Measurements from ENCODE around the gene CLCNKB. TPM values are rescaled to one million over a fixed set of nuclear protein-coding genes. Genes with fewer than 3 reads are reported as not detected.

CLCNKB gene
- total RNA-seq = 1 to 10 TPM in 2 of 4 donors, under 1 TPM in 1, not detected in 1; 0.41 to 1.9 (median 1.2) TPM

DNA sequence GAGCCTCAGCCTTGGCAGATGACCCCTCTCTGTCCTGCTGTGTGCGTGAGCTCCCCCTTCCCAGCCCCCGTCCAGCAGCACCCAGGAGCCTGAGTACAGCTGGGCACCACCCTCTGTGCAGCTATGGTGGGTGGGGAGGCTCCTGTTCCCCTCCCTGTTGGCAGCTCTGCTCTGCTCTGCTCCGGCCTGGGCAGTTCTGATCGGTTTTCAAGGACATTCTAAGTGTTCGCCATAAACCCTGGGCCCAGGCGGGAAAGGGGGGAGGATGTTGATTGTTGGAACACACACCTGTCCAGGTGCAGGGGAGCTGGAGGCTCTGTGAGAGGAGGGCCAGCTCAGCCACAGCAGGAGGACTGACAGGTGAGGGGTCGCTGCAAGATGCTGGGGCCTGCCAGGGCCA lies at the start of gene CLCNKB:
Gene CLCNKB (plus strand): TSS at position 262 of the 400 bp plus-strand sequence. CDS start 711 bp downstream, outside the sequence.
- Histone ChIP-seq H3K4me3 (no peak within 1 kb of the TSS), H3K36me3 (no peaks in the 10 kb centered on the region), H3K27ac (no peak within 1 kb of the TSS), H3K4me1 (no peaks in the 10 kb centered on the region), H3K9me3 (no peaks in the 10 kb centered on the region), H3K27me3 (no peaks in the 10 kb centered on the region)
- DNase-seq = no peak
- TF ChIP-seq, protein P1, sequence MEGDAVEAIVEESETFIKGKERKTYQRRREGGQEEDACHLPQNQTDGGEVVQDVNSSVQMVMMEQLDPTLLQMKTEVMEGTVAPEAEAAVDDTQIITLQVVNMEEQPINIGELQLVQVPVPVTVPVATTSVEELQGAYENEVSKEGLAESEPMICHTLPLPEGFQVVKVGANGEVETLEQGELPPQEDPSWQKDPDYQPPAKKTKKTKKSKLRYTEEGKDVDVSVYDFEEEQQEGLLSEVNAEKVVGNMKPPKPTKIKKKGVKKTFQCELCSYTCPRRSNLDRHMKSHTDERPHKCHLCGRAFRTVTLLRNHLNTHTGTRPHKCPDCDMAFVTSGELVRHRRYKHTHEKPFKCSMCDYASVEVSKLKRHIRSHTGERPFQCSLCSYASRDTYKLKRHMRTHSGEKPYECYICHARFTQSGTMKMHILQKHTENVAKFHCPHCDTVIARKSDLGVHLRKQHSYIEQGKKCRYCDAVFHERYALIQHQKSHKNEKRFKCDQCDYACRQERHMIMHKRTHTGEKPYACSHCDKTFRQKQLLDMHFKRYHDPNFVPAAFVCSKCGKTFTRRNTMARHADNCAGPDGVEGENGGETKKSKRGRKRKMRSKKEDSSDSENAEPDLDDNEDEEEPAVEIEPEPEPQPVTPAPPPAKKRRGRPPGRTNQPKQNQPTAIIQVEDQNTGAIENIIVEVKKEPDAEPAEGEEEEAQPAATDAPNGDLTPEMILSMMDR (IDR thresholded peaks at IDR 0.05) = no peak
- TF ChIP-seq POLR2A (IDR thresholded peaks at IDR 0.05) = no peak
- intact Hi-C loops (cut with DNase I; ENCODE audit: low total_unique reads) = no loop called here

DNA sequence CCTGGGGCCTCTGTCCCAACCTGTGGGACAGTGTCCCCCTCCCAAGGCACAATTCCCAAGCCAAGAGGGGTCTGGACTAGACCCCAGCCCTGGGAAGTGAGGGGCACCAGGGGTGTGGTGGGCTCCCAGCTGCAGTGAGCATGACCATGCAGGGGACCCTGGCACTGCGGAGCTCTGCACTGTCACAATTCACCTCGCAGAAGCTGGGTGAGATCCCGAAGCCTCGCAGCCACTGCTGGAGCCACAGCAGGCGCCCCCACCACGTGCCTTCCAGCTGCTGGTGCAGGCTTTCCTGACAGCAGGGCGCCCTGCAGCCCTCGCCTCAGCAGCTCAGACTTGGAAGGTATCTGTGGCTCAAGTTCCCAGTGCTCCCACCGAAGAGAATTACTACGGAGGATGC lies 49.5 kb upstream of the CLCNKB start:
- Histone ChIP-seq H3K4me3 (no peak overlapping the region), H3K9me3 (no peaks in the 10 kb centered on the region), H3K27me3 (no peaks in the 10 kb centered on the region), H3K27ac (no peak overlapping the region), H3K4me1 (no peaks in the 10 kb centered on the region), H3K36me3 (no peaks in the 10 kb centered on the region)
- TF ChIP-seq POLR2A (IDR thresholded peaks at IDR 0.05) = no peak
- TF ChIP-seq, protein P1 (IDR thresholded peaks at IDR 0.05) = no peak
- no peak for DNase-seq
- intact Hi-C loops (cut with DNase I; ENCODE audit: low total_unique reads) = no loop called here

DNA sequence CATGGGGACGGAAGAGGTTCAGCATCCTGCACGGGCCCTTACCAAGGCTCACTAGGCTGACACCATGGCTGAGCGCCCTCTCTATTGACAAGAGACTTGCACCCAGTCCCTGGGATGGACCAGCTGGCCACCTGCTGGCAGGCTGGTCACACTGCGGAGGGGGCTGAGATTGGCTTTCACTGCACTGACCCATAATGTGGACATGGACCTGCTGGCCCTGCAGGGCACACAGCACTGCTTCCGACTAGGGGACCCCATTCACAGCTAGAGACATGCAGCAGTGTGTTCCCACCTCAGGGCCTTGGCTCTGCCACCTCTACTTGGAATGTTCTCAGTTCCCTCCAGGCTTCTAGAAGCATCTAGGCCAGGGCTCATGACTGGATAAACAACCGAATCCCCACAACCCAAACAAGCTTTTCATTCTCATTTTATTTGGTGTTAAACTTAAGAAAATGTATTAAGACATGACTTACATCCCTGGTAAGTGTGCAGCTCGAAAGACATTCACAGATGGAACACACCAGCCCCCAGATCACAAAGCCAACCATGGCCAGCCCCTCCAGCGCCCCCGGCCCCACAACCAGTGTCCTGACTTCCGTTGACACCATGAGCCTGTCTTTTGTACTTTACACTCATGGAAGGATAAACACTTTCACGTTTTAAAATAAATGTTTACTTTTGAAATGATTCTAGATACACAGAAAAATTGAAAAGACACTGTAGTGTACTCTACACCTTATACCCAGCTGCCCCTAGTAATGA lies 48.8 kb upstream of the CLCNKB start:
- intact Hi-C loops (cut with DNase I; ENCODE audit: low total_unique reads) = no loop called here
- no peak overlapping the region for H3K4me3 ChIP-seq
- H3K27me3 ChIP-seq = no peaks in the 10 kb centered on the region
- TF ChIP-seq, protein P1 (IDR thresholded peaks at IDR 0.05) = peak; percentile 69 to 94 (median 82)
- peak in 1 of 2 donors; percentile 11 for TF ChIP-seq POLR2A (IDR thresholded peaks at IDR 0.05)
- H3K27ac ChIP-seq = no peak overlapping the region
- no peaks in the 10 kb centered on the region for H3K4me1 ChIP-seq
- H3K36me3 ChIP-seq = no peaks in the 10 kb centered on the region
- H3K9me3 ChIP-seq = no peaks in the 10 kb centered on the region
- peak; percentile 54 to 70 for DNase-seq

DNA sequence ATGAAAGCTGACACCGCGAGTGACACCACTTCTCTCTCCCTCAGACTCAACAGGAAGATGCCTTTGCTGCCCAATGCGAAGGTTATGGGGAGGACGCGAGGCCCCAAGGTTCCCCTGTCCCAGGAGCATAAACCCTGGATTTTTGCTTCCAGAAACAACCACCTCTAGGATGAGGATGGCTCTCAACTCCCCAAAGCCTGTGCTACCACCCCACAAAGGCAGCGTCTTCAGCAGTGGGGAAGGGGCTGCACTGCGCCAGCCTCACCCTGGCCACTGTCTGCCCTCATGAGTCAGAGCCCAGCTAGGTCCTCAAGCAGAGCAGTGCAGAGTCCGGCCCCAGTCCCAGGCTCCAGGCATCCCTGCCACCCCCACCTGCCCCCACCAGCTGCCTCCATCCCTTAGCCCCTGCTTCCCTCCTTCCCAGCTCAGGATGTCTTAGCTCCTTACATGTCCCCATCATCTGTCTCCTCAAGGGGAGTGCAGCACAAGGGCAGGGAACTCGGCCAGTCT lies 46.5 kb upstream of the CLCNKB start:
- no peak for DNase-seq
- TF ChIP-seq POLR2A (IDR thresholded peaks at IDR 0.05) = no peak
- TF ChIP-seq, protein P1 (IDR thresholded peaks at IDR 0.05) = no peak
- Histone ChIP-seq H3K4me1 (no peaks in the 10 kb centered on the region), H3K27me3 (no peaks in the 10 kb centered on the region), H3K27ac (no peak overlapping the region), H3K36me3 (no peaks in the 10 kb centered on the region), H3K9me3 (no peaks in the 10 kb centered on the region), H3K4me3 (no peak overlapping the region)
- intact Hi-C loops (cut with DNase I; ENCODE audit: low total_unique reads) = no loop called here

DNA sequence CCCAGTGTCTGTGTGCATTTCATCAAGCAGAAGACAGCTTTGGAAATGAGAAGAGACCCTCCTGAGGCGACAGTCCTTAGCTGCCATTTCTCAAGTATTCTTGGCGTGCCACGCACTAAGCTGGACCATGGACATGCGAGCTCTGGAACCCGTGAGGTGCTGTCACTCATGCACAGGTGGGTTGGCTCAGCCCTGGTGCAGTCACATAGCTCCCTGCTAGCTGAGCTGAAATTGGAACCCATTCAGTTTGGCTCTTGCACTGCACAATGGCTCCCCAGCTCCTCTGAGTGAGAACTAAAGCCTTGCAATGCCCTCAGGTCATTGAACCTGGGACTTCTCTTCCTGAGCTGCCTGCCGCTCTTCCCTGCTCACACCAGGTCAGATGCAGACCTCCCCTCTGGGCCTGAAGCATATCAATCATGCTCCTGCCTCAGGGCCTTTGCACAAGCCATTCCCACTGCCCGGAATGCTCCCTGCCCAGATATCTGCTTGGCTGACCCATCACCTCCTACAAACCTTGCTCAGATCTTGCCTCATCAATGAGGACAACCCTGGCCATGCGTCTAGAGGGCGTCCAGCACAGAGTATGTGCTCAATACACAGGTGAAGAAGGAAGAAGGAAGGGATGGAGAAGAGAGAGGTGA lies 45.8 kb upstream of the CLCNKB start:
- Histone ChIP-seq H3K9me3 (no peaks in the 10 kb centered on the region), H3K4me1 (no peaks in the 10 kb centered on the region), H3K4me3 (no peak overlapping the region), H3K27me3 (no peaks in the 10 kb centered on the region), H3K36me3 (no peaks in the 10 kb centered on the region), H3K27ac (no peak overlapping the region)
- intact Hi-C loops (cut with DNase I; ENCODE audit: low total_unique reads) = no loop called here
- DNase-seq = no peak
- TF ChIP-seq, protein P1 (IDR thresholded peaks at IDR 0.05) = no peak
- TF ChIP-seq POLR2A (IDR thresholded peaks at IDR 0.05) = no peak
